H9 (cell line): ENCODE results near the gene KMT2D. TPM values are rescaled to one million over a fixed set of nuclear protein-coding genes. Genes with fewer than 3 reads are reported as not detected.

Experiments
- DNase-seq: peaks from one replicate; pipeline ENCODE4 v3.0.0-alpha.2; 2017
- H2AFZ ChIP-seq: one replicate; pipeline ENCODE4 v1.6.1; 2013; ENCODE audit warnings: mild to moderate bottlenecking, low read length, control low read depth, moderate library complexity
- H2AK5ac ChIP-seq: 2 replicates; pipeline ENCODE4 v1.6.1; 2013; ENCODE audit warnings: low read length, control low read depth, mixed read lengths; ENCODE audit not compliant: insufficient read length
- H2BK120ac ChIP-seq: one replicate; pipeline ENCODE4 v1.6.1; 2013; ENCODE audit warnings: low read depth, mild to moderate bottlenecking, low read length, control low read depth, inconsistent platforms; ENCODE audit not compliant: poor library complexity, severe bottlenecking
- H2BK12ac ChIP-seq: 2 replicates; pipeline ENCODE4 v1.6.1; 2013; ENCODE audit warnings: low read length, control low read depth, mixed read lengths, low read depth; ENCODE audit not compliant: insufficient read length
- H2BK15ac ChIP-seq: 2 replicates; pipeline ENCODE4 v1.6.1; 2013; ENCODE audit warnings: low read depth, low read length, control low read depth
- H2BK20ac ChIP-seq: one replicate; pipeline ENCODE4 v1.6.1; 2013; ENCODE audit warnings: low read depth, mild to moderate bottlenecking, low read length, control low read depth, inconsistent platforms; ENCODE audit not compliant: poor library complexity, severe bottlenecking
- H2BK5ac ChIP-seq: 2 replicates; pipeline ENCODE4 v1.6.1; 2013; ENCODE audit warnings: low read length, control low read depth, mixed read lengths; ENCODE audit not compliant: insufficient read length
- H3K14ac ChIP-seq: 2 replicates; pipeline ENCODE4 v1.6.1; 2013; ENCODE audit warnings: low read length, control low read depth; ENCODE audit not compliant: insufficient read depth
- H3K18ac ChIP-seq: 2 replicates; pipeline ENCODE4 v1.6.1; 2013; ENCODE audit warnings: low read depth, mild to moderate bottlenecking, mixed read lengths, low read length, control low read depth; ENCODE audit not compliant: insufficient read length
- H3K23ac ChIP-seq: 2 replicates; pipeline ENCODE4 v1.6.1; 2013; ENCODE audit warnings: low read length, control low read depth, mixed read lengths, low read depth; ENCODE audit not compliant: insufficient read length
- H3K23me2 ChIP-seq: 2 replicates; pipeline ENCODE4 v1.6.1; 2013; ENCODE audit warnings: low read depth, mild to moderate bottlenecking, mixed read lengths, low read length, control low read depth; ENCODE audit not compliant: insufficient read length, poor library complexity, severe bottlenecking
- H3K27ac ChIP-seq: 2 replicates; pipeline ENCODE4 v1.5.1; 2013; ENCODE audit warnings: low read length, control low read depth, mixed read lengths, low read depth; ENCODE audit not compliant: insufficient read length
- H3K27me3 ChIP-seq: 2 replicates; pipeline ENCODE4 v1.6.1; 2013; ENCODE audit warnings: low read length, control low read depth, inconsistent platforms; ENCODE audit not compliant: insufficient read depth
- H3K4ac ChIP-seq: 2 replicates; pipeline ENCODE4 v1.6.1; 2013; ENCODE audit warnings: low read depth, mild to moderate bottlenecking, control low read depth, inconsistent platforms, low read length, moderate library complexity
- H3K4me1 ChIP-seq: 2 replicates; pipeline ENCODE4 v1.6.1; 2013; ENCODE audit warnings: low read length, control low read depth, inconsistent platforms; ENCODE audit not compliant: insufficient read depth
- H3K4me2 ChIP-seq: 2 replicates; pipeline ENCODE4 v1.6.1; 2013; ENCODE audit warnings: low read length, control low read depth, mixed read lengths; ENCODE audit not compliant: insufficient read length, insufficient read depth
- H3K56ac ChIP-seq: 2 replicates; pipeline ENCODE4 v1.6.1; 2013; ENCODE audit warnings: low read depth, mild to moderate bottlenecking, mixed read lengths, low read length, control low read depth; ENCODE audit not compliant: insufficient read length
- H3K79me1 ChIP-seq: 2 replicates; pipeline ENCODE4 v1.6.1; 2013; ENCODE audit warnings: low read depth, mild to moderate bottlenecking, moderate library complexity, low read length, control low read depth, inconsistent platforms; ENCODE audit not compliant: insufficient read depth, poor library complexity, severe bottlenecking
- H3K79me2 ChIP-seq: 2 replicates; pipeline ENCODE4 v1.6.1; 2013; ENCODE audit warnings: low read length, control low read depth, inconsistent platforms; ENCODE audit not compliant: insufficient read depth
- H3K9ac ChIP-seq: 2 replicates; pipeline ENCODE4 v1.6.1; 2013; ENCODE audit warnings: low read length, control low read depth, mixed read lengths; ENCODE audit not compliant: insufficient read length; ENCODE audit errors: extremely low read depth
- H3K9me3 ChIP-seq: one replicate; pipeline ENCODE4 v1.6.1; 2013; ENCODE audit warnings: low read depth, low read length, inconsistent platforms; ENCODE audit not compliant: control insufficient read depth
- H3T11ph ChIP-seq: one replicate; pipeline ENCODE4 v1.6.1; 2013; ENCODE audit warnings: mild to moderate bottlenecking, low read length, control low read depth, inconsistent platforms
- H4K20me1 ChIP-seq: one replicate; pipeline ENCODE4 v1.6.1; 2013; ENCODE audit not compliant: control insufficient read depth, insufficient read length, insufficient read depth
- H4K5ac ChIP-seq: 2 replicates; pipeline ENCODE4 v1.6.1; 2013; ENCODE audit warnings: low read depth, mild to moderate bottlenecking, mixed read lengths, low read length, control low read depth; ENCODE audit not compliant: insufficient read length
- H4K8ac ChIP-seq: replicated peaks from 2 replicates; pipeline ENCODE4 v1.6.1; 2013; ENCODE audit warnings: low read length, control low read depth, mixed read lengths, low read depth; ENCODE audit not compliant: insufficient read length
- H4K91ac ChIP-seq: 2 replicates; pipeline ENCODE4 v1.6.1; 2013; ENCODE audit warnings: low read depth, mild to moderate bottlenecking, moderate library complexity, mixed read lengths, low read length, control low read depth; ENCODE audit not compliant: insufficient read length
- H3K27ac Mint-ChIP-seq, 3 experiments: 2 replicates in 2 of 3; 3 replicates in 1 of 3; pipeline ENCODE4 v1.8.0; 2020 to 2021; ENCODE audit warnings: mixed read lengths in 3 of 3, mild to moderate bottlenecking in 1 of 3, moderate library complexity in 1 of 3
- H3K27me3 Mint-ChIP-seq: 2 replicates; pipeline ENCODE4 v1.8.0; 2021; ENCODE audit warnings: low read depth, mild to moderate bottlenecking, moderate library complexity, mixed read lengths
- H3K36me3 Mint-ChIP-seq, 3 experiments: 2 replicates in 2 of 3; 3 replicates in 1 of 3; pipeline ENCODE4 v1.8.0; 2020 to 2021; ENCODE audit warnings: low read depth in 3 of 3, mixed read lengths in 3 of 3; ENCODE audit not compliant: insufficient read depth in 1 of 3
- H3K4me1 Mint-ChIP-seq, 2 experiments: 2 replicates each; pipeline ENCODE4 v1.8.0; 2020; ENCODE audit warnings: mixed read lengths in 2 of 2
- H3K4me3 Mint-ChIP-seq, 2 experiments: 2 replicates in 1 of 2; 3 replicates in 1 of 2; pipeline ENCODE4 v1.8.0; 2020 to 2021; ENCODE audit warnings: mild to moderate bottlenecking in 2 of 2, mixed read lengths in 2 of 2, moderate library complexity in 1 of 2
- H3K9me3 Mint-ChIP-seq, 2 experiments: 2 replicates in 1 of 2; 3 replicates in 1 of 2; pipeline ENCODE4 v1.8.0; 2020; ENCODE audit warnings: mild to moderate bottlenecking in 2 of 2, mixed read lengths in 2 of 2, moderate library complexity in 1 of 2
- CTCF ChIP-seq: fragments of 200-600 bp; sonication (generic); conservative IDR thresholded peaks from 3 replicates; pipeline ENCODE4 v1.8.0; 2021; ENCODE audit warnings: antibody characterized with exemption, mild to moderate bottlenecking
- whole genome bisulfite sequencing: extraction: QIAGEN DNeasy Blood & Tissue Kit; methylation state at CpG from one replicate; pipeline ENCODE4 v1.1.7; 2013; ENCODE audit warnings: missing lambda C conversion rate, low lambda C conversion rate, mixed read lengths; ENCODE audit not compliant: insufficient read length; ENCODE audit errors: extremely low coverage; 5-methylcytosine and 5-hydroxymethylcytosine counted together
- total RNA-seq: library from RNA; stranded (reverse); gene quantifications from 2 replicates; pipeline ENCODE4 v1.2.1, GENCODE V29; 2021

The KMT2D gene
- total RNA-seq, 1 experiment from 2014 or later, result 93.7 TPM

- Histone ChIP-seq H2BK12ac (no peak overlapping the region), H3K27me3 (no peaks in the 10 kb centered on the region), H3K4me1 (peaks cover 14% of the 10 kb centered on the region), H3K14ac (no peak overlapping the region), H3K9ac (peak overlapping the region; percentile 50), H4K20me1 (no peaks in the 10 kb centered on the region), H3K23me2 (peaks cover 24% of the 10 kb centered on the region), H3T11ph (no peak overlapping the region), H4K91ac (no peak overlapping the region), H2BK5ac (no peak overlapping the region), H2BK15ac (no peak overlapping the region), H2BK20ac (no peak overlapping the region), H2BK120ac (no peak overlapping the region), H4K5ac (no peak overlapping the region), H3K56ac (no peak overlapping the region), H3K18ac (no peak overlapping the region), H4K8ac (no peak overlapping the region), H3K23ac (no peak overlapping the region), H3K4me2 (peak overlapping the region; percentile 85), H3K9me3 (no peaks in the 10 kb centered on the region), H3K79me1 (peaks cover 30% of the 10 kb centered on the region), H3K4ac (no peak overlapping the region), H2AFZ (no peak overlapping the region), H2AK5ac (no peak overlapping the region), H3K79me2 (peaks cover 48% of the 10 kb centered on the region), H3K27ac (no peak overlapping the region)
- Mint-ChIP-seq H3K4me3 (peak overlapping the region; percentile 97), H3K4me1 (peaks cover 50% of the 10 kb centered on the region in 2 experiments), H3K9me3 (no peaks in the 10 kb centered on the region), H3K27ac (peak overlapping the region in 1 of 3 experiments; percentile 24; a peak in 1 of 7 replicates), H3K27me3 (no peaks in the 10 kb centered on the region), H3K36me3 (peaks cover 26 to 34% (median 31%) of the 10 kb centered on the region in 3 experiments)
- no peak for TF ChIP-seq CTCF
- no peak for DNase-seq
- WGBS, result no CpG with 5 or more reads among the region's 4 CpGs
Measured at GRCh38 chr12:49057888-49058287, 2.7 kb downstream of the KMT2D start.
